Measurements from ENCODE around the gene NRCAM.
"Not testable (repeated sequence)": the region's sequence is repeated elsewhere in the genome, so short reads cannot be mapped to it uniquely, and the experiment has no call there.

The NRCAM gene

GRCh38 chr7:108479751-108480150 lies 23.5 kb upstream of the NRCAM start:
- Histone ChIP-seq H3K36me3 (no peaks in the 10 kb centered on the region; the same call in 1 of the 2 replicates), H3K4me1 (no peaks in the 10 kb centered on the region), H3K9me3 (no peaks in the 10 kb centered on the region), H3K27me3 (no peaks in the 10 kb centered on the region), H3K4me3 (ENCODE audit: low read depth, low read length) (no peak overlapping the region)
- no peak for DNase-seq
- TF ChIP-seq CTCF (IDR thresholded peaks at IDR 0.05; ENCODE audit: low read depth, low read length) = no peak

- no peak for TF ChIP-seq CTCF (IDR thresholded peaks at IDR 0.05; ENCODE audit: low read depth, low read length)
- H3K27me3 ChIP-seq = no peaks in the 10 kb centered on the region
- DNase-seq = no peak
- H3K9me3 ChIP-seq = no peaks in the 10 kb centered on the region
- H3K4me3 ChIP-seq (ENCODE audit: low read depth, low read length) = no peak overlapping the region
- no peaks in the 10 kb centered on the region for H3K4me1 ChIP-seq
- H3K36me3 ChIP-seq = no peaks in the 10 kb centered on the region; the same call in 1 of the 2 replicates
Observed at GRCh38 chr7:108479118-108479517, 22.9 kb upstream of the NRCAM start.

- no peak for TF ChIP-seq CTCF (IDR thresholded peaks at IDR 0.05; ENCODE audit: low read depth, low read length)
- Histone ChIP-seq H3K36me3 (no peaks in the 10 kb centered on the region), H3K4me3 (ENCODE audit: low read depth, low read length) (no peak overlapping the region)
Observed at GRCh38 chr7:108468246-108468645, 12.0 kb upstream of the NRCAM start.

GRCh38 chr7:108467391-108467790 lies 11.2 kb upstream of the NRCAM start:
- no peak for DNase-seq
- TF ChIP-seq CTCF (IDR thresholded peaks at IDR 0.05; ENCODE audit: low read depth, low read length) = no peak

More at GRCh38 chr7:108468246-108468645, 12.0 kb upstream of the NRCAM start:
- no peaks in the 10 kb centered on the region for H3K27me3 ChIP-seq
- H3K4me1 ChIP-seq = no peaks in the 10 kb centered on the region
- no peak for DNase-seq
- H3K9me3 ChIP-seq = no peaks in the 10 kb centered on the region

GRCh38 chr7:108466322-108466721 lies 10.1 kb upstream of the NRCAM start:
- H3K4me1 ChIP-seq; H3K27me3 ChIP-seq; H3K36me3 ChIP-seq; H3K4me3 ChIP-seq (ENCODE audit: low read depth, low read length); H3K9me3 ChIP-seq; DNase-seq: not testable (repeated sequence)

More at GRCh38 chr7:108467391-108467790, 11.2 kb upstream of the NRCAM start:
- no peak overlapping the region for H3K4me3 ChIP-seq (ENCODE audit: low read depth, low read length)
- no peaks in the 10 kb centered on the region for H3K36me3 ChIP-seq
- H3K4me1 ChIP-seq = peaks cover under 1% of the 10 kb centered on the region; the same call in 1 of the 2 replicates
- no peaks in the 10 kb centered on the region for H3K9me3 ChIP-seq
- no peaks in the 10 kb centered on the region for H3K27me3 ChIP-seq

- DNase-seq = no peak
- Histone ChIP-seq H3K9me3 (no peaks in the 10 kb centered on the region), H3K36me3 (no peaks in the 10 kb centered on the region), H3K4me1 (peaks cover 17% of the 10 kb centered on the region), H3K27me3 (no peaks in the 10 kb centered on the region), H3K4me3 (ENCODE audit: low read depth, low read length) (no peak overlapping the region)
- TF ChIP-seq CTCF (IDR thresholded peaks at IDR 0.05; ENCODE audit: low read depth, low read length) = no peak
Observed at GRCh38 chr7:108464743-108465142, 8.5 kb upstream of the NRCAM start.

- no peak for TF ChIP-seq CTCF (IDR thresholded peaks at IDR 0.05; ENCODE audit: low read depth, low read length)
- no peak overlapping the region for H3K4me3 ChIP-seq (ENCODE audit: low read depth, low read length)
- no peaks in the 10 kb centered on the region for H3K9me3 ChIP-seq
- H3K4me1 ChIP-seq = peaks cover 20% of the 10 kb centered on the region
- H3K36me3 ChIP-seq = no peaks in the 10 kb centered on the region
- DNase-seq = no peak
- H3K27me3 ChIP-seq = no peaks in the 10 kb centered on the region
Observed at GRCh38 chr7:108463613-108464012, 7.4 kb upstream of the NRCAM start.

All from BE2C (cell line).